Stimulated activated CD8-positive, alpha-beta memory T cell treated with anti-CD3 and anti-CD28 coated beads, Interleukin-15, amount 100 ng/mL, for 48 hours (primary cell): Measurements from ENCODE around the gene BMP2K.

Experiments used
- DNase-seq, 2 donors: peaks; one replicate each; pipeline ENCODE4 v3.0.0-alpha.2; 2020; ENCODE audit warnings: low read depth in 2 of 2

The BMP2K gene

GRCh38 chr4:78776079-78776728 is at the start of gene BMP2K:
Gene BMP2K, plus strand, starts transcription at chr4:78776350. Its CDS starts 194 bp downstream, at chr4:78776544.
- DNase-seq: peak; percentile 66 to 69

GRCh38 chr4:78726546-78726945 is 49.6 kb upstream of the BMP2K start:
- DNase-seq: no peak

- no peak for DNase-seq
Observed at GRCh38 chr4:78732332-78733104, 43.6 kb upstream of the BMP2K start.

GRCh38 chr4:78734441-78735162 is 41.5 kb upstream of the BMP2K start:
- DNase-seq: no peak

GRCh38 chr4:78735697-78736096 is 40.5 kb upstream of the BMP2K start:
- no peak for DNase-seq

- DNase-seq: no peak
Observed at GRCh38 chr4:78737035-78737434, 39.1 kb upstream of the BMP2K start.

GRCh38 chr4:78737973-78738372 is 38.2 kb upstream of the BMP2K start:
- DNase-seq: no peak

- no peak for DNase-seq
Observed at GRCh38 chr4:78742300-78742699, 33.9 kb upstream of the BMP2K start.

- no peak for DNase-seq
Observed at GRCh38 chr4:78747475-78747922, 28.7 kb upstream of the BMP2K start.

GRCh38 chr4:78748381-78748780 is 27.8 kb upstream of the BMP2K start:
- DNase-seq: no peak

GRCh38 chr4:78749258-78749971 is 26.7 kb upstream of the BMP2K start:
- DNase-seq: no peak

- DNase-seq: no peak
Observed at GRCh38 chr4:78749972-78750727, 26.0 kb upstream of the BMP2K start.

- DNase-seq: no peak
Observed at GRCh38 chr4:78753091-78753490, 23.1 kb upstream of the BMP2K start.

- DNase-seq: no peak
Observed at GRCh38 chr4:78754872-78755271, 21.3 kb upstream of the BMP2K start.

GRCh38 chr4:78756137-78756536 is 20.0 kb upstream of the BMP2K start:
- DNase-seq: no peak

GRCh38 chr4:78756776-78757175 is 19.4 kb upstream of the BMP2K start:
- DNase-seq: no peak

GRCh38 chr4:78757574-78757973 is 18.6 kb upstream of the BMP2K start:
- no peak for DNase-seq

- no peak for DNase-seq
Observed at GRCh38 chr4:78758085-78758484, 18.1 kb upstream of the BMP2K start.

- DNase-seq: no peak
Observed at GRCh38 chr4:78762529-78762928, 13.6 kb upstream of the BMP2K start.

- no peak for DNase-seq
Observed at GRCh38 chr4:78763251-78763650, 12.9 kb upstream of the BMP2K start.

GRCh38 chr4:78763763-78764387 is 12.3 kb upstream of the BMP2K start:
- no peak for DNase-seq
